NCI-H2081 (cell line): Measurements from ENCODE around the gene UMAD1.
"Not testable (repeated sequence)": the region's sequence is repeated elsewhere in the genome, so short reads cannot be mapped to it uniquely, and the experiment has no call there.

Experiments
- DNase-seq, 2 experiments: peaks; one replicate each; lab custom pipeline; 2025; lab: John Stamatoyannopoulos, UW

Gene UMAD1

DNA sequence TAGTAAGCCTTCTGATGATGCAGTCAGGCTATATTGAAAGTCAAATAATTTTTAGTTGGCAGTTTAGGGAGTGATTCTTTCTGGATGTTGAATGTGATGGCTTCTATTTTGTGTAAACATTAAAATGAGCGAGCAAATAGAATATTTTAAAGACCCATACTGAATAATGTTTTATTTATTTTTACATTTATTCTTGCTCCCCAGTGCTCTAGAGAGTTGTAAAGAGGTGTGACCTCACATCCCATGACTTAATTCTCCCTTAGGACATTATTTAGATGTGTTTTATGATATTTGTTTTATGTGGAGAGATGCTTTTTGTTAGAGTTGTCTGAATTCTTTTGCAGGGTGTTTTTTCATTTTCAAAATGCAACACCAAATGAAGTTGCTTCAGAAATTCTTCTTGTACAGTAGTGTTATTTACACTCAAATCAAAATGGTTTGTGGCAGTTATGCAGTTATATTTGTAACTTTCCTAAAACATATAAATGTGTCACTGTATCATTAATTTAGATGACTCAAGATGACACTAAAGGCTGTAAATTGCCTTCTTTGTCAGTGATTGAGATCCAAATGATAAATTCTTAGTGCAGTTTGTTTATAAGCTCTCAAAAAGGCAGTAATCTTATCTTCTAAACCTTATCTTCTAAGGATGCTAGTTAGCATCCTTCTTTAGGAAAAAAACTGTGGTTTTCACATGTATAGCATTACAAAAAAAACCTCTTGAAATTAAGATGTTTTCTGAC is 12.4 kb downstream of the UMAD1 start:
- DNase-seq = no peak

- peak in 1 of 2 experiments; percentile 34 for DNase-seq
Measured at GRCh38 chr7:7653593-7654187, 13.1 kb downstream of the UMAD1 start.

DNA sequence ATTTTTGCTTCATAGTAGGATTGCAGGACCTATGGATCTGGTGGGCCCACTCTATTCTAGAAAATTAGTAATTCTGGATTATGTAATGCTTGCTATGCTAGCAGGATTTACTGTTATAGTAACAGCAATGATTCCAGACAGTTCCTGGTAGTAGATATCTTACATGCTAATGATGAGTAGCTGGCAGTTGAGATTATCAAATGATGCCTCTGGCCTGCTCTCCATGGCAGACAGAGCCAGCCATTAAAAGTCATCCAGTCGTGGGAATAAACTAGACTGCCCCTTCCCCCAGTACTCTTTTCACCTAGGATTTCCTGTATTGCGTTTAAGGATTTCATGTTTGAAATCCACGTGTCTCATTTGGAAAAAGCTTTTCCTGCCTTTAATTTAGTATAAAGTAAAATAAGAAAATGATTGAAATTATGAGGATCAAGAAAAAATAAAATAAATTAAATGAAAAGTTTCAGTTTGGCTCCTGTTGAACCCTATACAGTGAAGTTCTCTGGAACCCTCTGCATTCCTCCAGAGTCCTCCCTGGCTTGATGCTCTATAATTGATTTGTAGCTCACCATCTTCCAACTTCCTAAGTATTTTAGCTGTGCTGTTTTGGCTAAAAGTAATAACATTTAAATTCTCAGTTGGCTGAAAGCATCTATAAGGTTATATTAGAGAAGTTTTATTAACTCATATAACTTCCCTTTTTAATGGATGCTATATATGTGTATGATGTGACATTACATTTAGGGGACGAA is 14.6 kb downstream of the UMAD1 start:
- DNase-seq = no peak

DNA sequence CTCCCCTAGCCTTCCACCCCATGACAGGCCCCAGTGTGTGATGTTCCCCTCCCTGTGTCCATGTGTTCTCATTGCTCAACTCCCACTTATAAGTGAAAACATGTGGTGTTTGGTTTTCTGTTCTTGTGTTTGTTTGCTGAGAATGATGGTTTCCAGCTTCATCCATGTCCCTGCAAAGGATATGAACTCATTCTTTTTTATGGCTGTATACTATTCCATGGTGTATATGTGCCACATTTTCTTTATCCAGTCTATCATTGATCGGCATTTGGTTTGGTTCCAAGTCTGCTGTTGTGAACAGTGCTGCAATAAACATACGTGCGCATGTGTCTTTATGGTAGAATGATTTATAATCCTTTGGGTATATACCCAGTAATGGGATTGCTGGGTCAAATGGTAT is 15.9 kb downstream of the UMAD1 start:
- not testable (repeated sequence) for DNase-seq

- DNase-seq = peak in 1 of 2 experiments; percentile 18
Measured at GRCh38 chr7:7662527-7662926, 22.0 kb downstream of the UMAD1 start.

- no peak for DNase-seq
Measured at GRCh38 chr7:7664291-7664690, 23.7 kb downstream of the UMAD1 start.

DNA sequence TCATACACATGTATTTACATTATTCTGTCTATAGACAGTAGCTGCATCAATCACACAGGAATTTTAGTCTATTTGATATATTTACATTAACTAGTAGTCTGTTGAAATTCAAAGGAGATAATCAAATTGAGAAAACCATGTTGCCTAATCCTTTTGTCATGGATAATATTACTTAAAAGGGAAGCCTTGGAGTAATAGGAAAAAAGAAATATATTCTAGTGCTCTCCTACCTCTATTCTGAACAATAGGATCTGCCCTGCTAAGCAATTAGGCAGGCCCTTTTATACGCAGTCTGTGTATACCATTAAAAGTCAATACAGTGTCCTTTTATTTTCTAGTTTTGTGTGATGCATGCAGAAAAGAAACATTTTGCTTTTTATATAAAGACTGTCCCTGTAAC is 24.5 kb downstream of the UMAD1 start:
- no peak for DNase-seq

DNA sequence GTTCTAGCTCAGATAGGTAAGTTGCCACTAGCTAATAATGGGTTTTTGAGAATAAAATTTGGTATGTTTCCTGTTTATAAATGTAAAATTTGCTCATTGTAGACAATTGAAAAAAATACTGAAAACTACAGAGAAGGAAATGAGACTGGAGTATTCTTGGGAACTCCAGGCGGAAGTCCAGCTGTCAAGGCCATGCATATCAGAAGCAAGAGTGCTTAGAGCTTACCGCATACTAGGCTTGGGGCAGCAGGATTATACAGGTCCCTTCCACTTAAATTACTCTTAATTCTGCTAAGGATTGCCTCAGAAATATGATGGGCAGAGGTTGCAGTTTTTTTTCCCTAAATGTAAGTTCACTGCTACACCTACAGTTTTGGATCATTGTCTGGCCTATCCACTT is 26.6 kb downstream of the UMAD1 start:
- DNase-seq = no peak

- DNase-seq = no peak
Measured at GRCh38 chr7:7668706-7669105, 28.2 kb downstream of the UMAD1 start.

DNA sequence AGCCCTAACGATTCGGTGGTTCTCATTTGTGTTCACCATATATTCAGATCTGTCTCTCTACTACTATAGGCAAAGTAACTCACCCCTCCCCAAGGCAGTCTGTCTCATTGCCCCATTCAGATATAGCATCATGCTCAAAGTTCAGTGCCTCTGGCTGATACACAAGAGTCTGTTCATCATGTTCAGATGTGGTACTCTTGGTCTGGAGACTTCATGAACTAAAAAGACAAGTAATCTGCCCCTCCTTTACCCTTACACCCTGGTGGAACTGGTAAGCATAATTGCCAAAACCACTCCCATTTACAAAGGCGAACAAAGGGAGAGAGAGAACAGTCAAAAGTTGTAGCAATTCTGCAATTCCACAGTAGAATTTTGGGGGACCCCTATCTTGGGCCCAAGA is 29.9 kb downstream of the UMAD1 start:
- DNase-seq = no peak

GRCh38 chr7:7671361-7671760 is 30.8 kb downstream of the UMAD1 start:
- no peak for DNase-seq

DNA sequence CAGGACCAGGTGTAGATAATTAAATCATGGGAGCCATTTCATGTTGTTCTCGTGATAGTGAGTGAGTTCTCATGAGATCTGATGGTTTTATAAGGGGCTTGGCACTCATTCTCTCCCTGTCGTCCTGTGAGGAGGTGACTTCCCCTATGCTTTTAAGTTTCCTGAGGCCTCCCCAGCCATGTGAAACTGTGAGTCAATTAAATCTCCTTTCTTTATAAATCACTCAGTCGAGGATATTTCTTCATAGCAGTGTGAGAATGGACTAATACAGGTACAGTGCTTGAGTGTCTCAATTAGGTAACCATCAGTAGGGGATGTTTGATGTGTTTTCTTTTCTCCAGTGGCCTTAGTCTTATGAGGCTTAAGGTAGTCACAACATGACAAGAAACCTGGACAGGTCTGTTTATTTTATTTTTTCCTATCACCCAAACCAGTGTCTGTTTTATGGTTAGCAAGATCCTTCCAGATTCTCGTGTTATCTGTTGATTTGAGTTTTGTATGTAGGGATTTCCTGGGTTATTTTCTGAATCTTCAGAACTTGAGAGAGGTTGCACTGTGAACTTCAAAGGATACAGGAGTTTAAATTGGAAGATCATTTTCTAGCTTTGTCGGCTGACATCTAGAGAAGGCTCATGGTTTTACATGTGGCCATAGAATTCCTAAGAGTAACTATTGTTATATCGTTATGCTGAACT is 32.1 kb downstream of the UMAD1 start:
- DNase-seq = no peak

DNA sequence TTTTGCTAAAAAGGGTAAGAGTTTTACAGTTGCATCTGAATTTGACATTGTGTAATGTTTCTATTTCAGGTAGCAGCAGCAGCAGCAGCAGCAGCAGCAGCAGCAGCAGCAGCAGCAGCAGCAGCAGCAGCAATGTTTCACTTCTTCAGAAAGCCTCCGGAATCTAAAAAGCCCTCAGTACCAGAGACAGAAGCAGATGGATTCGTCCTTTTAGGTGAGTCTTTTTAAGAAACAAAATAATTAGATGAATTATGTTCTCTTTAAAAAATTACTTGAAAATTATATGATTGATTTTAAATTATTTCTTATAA is 32.6 kb downstream of the UMAD1 start:
- no peak for DNase-seq

GRCh38 chr7:7675686-7676085 is 35.1 kb downstream of the UMAD1 start:
- no peak for DNase-seq

GRCh38 chr7:7679640-7680039 is 39.1 kb downstream of the UMAD1 start:
- DNase-seq = peak; percentile 14 to 46

DNA sequence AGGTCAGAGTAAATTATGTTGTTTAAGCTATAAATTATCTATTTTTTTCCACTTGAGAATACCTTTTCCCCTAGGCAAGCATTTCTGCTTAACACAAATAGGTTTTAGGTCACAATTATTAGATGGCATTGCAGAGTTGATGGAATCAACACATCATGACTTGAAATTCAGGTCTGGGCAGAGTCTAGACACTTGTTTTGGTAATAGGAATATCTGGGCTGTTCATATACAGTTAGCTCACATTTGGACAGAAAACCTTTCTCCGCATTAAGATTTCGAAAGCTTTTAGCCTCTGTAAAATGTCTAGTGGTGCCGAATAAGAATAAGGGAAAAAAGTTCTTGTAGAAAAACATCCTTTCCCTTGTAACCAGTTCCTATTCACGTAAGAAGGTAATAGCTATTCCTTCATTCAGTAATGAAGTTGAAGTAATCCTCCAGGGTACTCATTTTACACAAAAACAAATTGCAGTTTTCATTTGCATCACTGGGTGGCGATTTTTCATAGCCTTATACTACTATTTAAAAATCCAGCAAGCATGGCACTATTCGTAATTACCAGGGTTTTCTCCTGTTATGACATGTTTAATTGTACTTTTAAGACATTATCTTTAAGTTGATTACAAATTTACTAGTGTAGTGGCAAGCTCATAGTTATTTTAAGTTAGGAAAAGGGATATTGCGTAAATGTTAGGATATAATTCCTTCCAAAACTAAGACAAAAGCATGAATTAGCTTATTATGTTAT is 40.8 kb downstream of the UMAD1 start:
- DNase-seq = peak; percentile 83 to 92

DNA sequence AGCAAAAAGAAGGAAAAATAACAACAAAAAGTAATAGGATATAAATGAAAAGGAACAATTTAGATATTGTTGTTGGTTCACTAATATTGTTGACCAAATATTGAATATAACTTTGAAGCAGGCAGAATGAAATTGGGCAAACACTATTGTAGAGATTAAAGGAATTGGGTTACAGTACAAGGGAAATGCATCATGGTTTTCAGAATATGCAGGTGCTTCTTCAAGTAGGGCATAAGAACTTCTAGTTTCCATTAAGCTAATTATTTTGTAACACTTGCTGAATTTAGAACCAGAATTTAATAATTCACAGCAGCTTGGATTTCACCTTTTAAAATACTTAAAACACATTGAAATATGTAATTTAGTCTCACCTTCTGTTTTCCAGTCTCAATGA is 41.4 kb downstream of the UMAD1 start:
- DNase-seq = peak in 1 of 2 experiments; percentile 28

DNA sequence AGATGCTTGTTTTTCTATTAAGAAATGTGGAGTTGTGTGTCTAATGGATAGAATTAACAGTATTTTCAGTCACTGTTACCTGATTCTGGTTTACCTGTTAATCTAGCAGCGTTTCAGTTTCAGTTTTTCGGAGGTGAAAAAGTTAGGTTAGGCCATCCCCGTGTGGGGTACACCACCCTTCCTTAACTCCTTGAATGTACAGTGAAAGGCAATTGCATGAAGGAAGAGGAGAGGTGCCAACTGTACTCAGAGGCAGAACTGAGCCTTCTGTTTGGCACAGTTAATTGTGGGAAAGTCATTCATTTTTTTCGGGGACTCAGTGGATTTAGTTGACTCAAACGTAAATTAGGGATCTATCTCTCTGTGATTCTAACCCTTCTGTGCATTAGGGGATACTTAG is 42.3 kb downstream of the UMAD1 start:
- DNase-seq = no peak

- DNase-seq = no peak
Measured at GRCh38 chr7:7686811-7687508, 46.4 kb downstream of the UMAD1 start.

DNA sequence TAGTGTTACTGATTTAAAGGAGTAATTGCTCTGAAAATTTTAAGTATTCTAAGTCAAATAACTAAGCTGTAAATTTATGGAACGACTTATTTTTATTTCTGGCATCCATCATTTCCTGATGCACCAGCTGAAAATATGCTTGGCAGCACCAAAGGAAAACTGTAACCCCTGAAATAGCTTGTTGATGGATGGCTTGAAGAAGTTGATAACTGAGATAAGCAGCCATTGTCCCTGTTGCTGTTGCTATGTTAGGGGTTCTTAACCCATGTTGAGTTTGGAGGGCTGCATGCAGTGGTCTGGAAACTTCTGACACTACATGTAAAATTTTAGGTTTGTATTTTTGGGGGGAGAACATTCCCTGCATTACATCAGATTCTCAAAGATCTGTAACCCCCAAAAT is 47.2 kb downstream of the UMAD1 start:
- DNase-seq = no peak

GRCh38 chr7:7688310-7688709 is 47.8 kb downstream of the UMAD1 start:
- no peak for DNase-seq
